Measurements from ENCODE around the gene MT1A.

Gene MT1A

DNA sequence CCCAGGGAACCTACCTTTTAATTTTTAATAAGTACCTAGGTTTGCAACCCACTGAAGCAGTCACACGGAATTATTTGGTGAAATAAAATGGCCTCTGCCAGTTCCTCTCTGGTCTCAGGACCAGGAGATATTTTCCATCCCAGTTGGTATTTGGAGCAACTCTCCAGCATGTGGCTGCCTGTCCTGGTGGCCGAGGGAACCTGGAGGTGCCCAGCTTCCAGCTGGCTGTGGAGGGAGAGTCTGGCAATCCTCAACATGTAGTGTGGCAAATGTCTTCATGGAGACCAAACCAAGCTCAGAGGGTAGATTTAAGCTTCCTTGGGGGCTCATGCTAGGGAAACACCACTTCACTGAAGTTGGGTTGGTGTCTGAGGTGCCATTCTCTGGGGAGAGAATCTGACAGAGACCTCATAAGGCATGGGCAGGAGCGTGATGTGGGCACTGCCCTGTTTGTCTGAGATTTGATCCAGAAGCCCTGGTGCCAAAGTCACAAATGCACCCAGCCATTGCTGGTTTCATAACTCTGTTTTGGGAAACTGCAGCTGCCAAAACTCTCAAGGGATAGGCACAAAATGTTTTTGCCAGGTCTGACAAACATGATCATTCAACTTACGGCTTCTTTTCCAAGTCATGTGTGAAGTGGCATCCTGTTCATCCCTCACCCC lies 46.6 kb downstream of the MT1A start:
- H3K4me1 Mint-ChIP-seq, result peaks cover 14% of the 10 kb centered on the region

GRCh38 chr16:56686758-56687157 lies 48.3 kb downstream of the MT1A start:
- Mint-ChIP-seq H3K27me3 (ENCODE audit: low read depth, poor library complexity) (peaks cover 40% of the 10 kb centered on the region), H3K4me1 (peaks cover 8% of the 10 kb centered on the region), H3K27ac (no peak overlapping the region), H3K9me3 (peaks cover 29% of the 10 kb centered on the region), H3K36me3 (ENCODE audit: low read depth) (peaks cover 8% of the 10 kb centered on the region), H3K4me3 (no peak overlapping the region)
- no peak for DNase-seq
- TF ChIP-seq, protein P1, sequence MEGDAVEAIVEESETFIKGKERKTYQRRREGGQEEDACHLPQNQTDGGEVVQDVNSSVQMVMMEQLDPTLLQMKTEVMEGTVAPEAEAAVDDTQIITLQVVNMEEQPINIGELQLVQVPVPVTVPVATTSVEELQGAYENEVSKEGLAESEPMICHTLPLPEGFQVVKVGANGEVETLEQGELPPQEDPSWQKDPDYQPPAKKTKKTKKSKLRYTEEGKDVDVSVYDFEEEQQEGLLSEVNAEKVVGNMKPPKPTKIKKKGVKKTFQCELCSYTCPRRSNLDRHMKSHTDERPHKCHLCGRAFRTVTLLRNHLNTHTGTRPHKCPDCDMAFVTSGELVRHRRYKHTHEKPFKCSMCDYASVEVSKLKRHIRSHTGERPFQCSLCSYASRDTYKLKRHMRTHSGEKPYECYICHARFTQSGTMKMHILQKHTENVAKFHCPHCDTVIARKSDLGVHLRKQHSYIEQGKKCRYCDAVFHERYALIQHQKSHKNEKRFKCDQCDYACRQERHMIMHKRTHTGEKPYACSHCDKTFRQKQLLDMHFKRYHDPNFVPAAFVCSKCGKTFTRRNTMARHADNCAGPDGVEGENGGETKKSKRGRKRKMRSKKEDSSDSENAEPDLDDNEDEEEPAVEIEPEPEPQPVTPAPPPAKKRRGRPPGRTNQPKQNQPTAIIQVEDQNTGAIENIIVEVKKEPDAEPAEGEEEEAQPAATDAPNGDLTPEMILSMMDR (IDR thresholded peaks at IDR 0.05), result no peak

More for the DNA sequence above, 46.6 kb downstream of the MT1A start:
- DNase-seq, result no peak
- Mint-ChIP-seq H3K27ac (no peak overlapping the region), H3K4me3 (no peak overlapping the region), H3K9me3 (peaks cover 29% of the 10 kb centered on the region), H3K36me3 (ENCODE audit: low read depth) (peaks cover 8% of the 10 kb centered on the region), H3K27me3 (ENCODE audit: low read depth, poor library complexity) (peaks cover 44% of the 10 kb centered on the region)
- TF ChIP-seq, protein P1 (IDR thresholded peaks at IDR 0.05), result no peak

DNA sequence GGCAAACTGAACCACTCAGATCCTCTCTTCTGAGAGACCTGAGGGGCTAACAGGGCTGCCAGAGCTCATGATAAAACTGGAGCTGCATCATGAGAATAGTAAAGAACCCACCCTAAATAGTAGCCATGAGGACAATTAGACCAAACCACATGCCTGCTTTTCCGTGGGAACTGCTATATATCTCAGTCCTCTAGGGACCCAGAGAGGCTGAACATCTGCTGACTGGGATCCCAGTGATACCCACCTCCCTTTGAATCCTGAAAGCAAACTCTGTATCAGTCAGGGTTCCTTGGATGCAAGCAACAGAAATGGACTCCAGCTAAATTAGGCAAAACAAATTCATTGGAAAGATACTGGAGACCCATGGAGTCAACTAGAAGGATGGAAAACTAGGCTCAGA lies 50.3 kb downstream of the MT1A start:
- H3K9me3 Mint-ChIP-seq, result peaks cover 29% of the 10 kb centered on the region
- H3K36me3 Mint-ChIP-seq (ENCODE audit: low read depth), result peaks cover 8% of the 10 kb centered on the region
- DNase-seq, result no peak
- TF ChIP-seq, protein P1 (IDR thresholded peaks at IDR 0.05), result no peak
- peaks cover under 1% of the 10 kb centered on the region for H3K4me1 Mint-ChIP-seq
- peaks cover 43% of the 10 kb centered on the region for H3K27me3 Mint-ChIP-seq (ENCODE audit: low read depth, poor library complexity)
- no peak overlapping the region for H3K4me3 Mint-ChIP-seq
- H3K27ac Mint-ChIP-seq, result no peak overlapping the region

DNA sequence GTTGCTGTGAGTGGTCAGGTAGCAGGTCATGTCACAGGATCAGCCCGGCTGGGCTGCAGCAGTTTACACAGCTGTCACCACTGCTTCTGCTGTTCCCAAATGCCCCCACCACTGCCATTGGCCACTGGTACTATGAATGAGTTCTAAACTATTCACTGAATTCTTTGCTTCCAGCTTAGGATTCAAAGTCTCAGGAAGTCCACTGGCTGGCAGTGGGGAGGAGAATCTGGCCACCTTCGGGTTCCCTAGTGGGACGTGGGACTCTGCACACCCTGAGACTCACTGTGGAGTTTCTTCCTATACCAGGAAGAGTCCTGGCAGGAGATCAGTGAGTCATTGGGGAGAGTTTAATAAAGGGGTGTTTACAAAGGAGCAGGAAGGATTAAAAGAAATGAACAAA lies 50.7 kb downstream of the MT1A start:
- Mint-ChIP-seq H3K4me1 (no peaks in the 10 kb centered on the region), H3K27ac (no peak overlapping the region)

More for the DNA sequence above, 50.7 kb downstream of the MT1A start:
- DNase-seq, result no peak
- Mint-ChIP-seq H3K9me3 (peaks cover 29% of the 10 kb centered on the region), H3K27me3 (ENCODE audit: low read depth, poor library complexity) (peaks cover 43% of the 10 kb centered on the region), H3K36me3 (ENCODE audit: low read depth) (peaks cover 8% of the 10 kb centered on the region), H3K4me3 (no peak overlapping the region)
- TF ChIP-seq, protein P1 (IDR thresholded peaks at IDR 0.05), result no peak

Data from nephron progenitor cell (in vitro differentiated cells).